A549 (cell line): ENCODE measurements around the gene STK26. TPM values are rescaled to one million over a fixed set of nuclear protein-coding genes. Genes with fewer than 3 reads are reported as not detected.

ENCODE experiments used
- ATAC-seq, 2 experiments: fragments of 200-7000 bp in 1 of 2; fragments of >200 bp in 1 of 2; cut with Nextera tagmentation in 1 of 2; cut with Tn5 transposase in 1 of 2; 3 replicates each; pipeline versions ENCODE4 v1.8.0 to v1.9.1; 2018 to 2020; ENCODE audit warnings: mild to moderate bottlenecking in 1 of 2, moderate library complexity in 1 of 2
- CTCF ChIA-PET: fragments of 300-600 bp; sonication (Branson Sonifier 250); formaldehyde crosslinking; extraction: SDS; loops from one replicate; lab custom pipeline; 2021; ENCODE audit warnings: antibody characterized with exemption, inconsistent platforms; lab: Yijun Ruan, JAX
- POLR2A ChIA-PET: fragments of 350-600 bp; formaldehyde crosslinking; extraction: SDS; loops from one replicate; lab custom pipeline; 2021; ENCODE audit warnings: antibody characterized with exemption, inconsistent platforms; lab: Yijun Ruan, JAX
- DNase-seq, 2 experiments: peaks; one replicate each; pipeline versions ENCODE4 v3.0.0 to v3.0.0-alpha.2; 2011 to 2016; ENCODE audit warnings: low read depth in 1 of 2, low spot score in 1 of 2
- FAIRE-seq: peaks from 2 replicates; lab custom pipeline; 2011; peaks lifted over from hg19 to GRCh38; lab: Jason Lieb, UNC
- H3K27ac ChIP-seq, 2 experiments: fragments of >200 bp; sonication (Bioruptor Twin); formaldehyde crosslinking; 3 replicates each; pipeline ENCODE4 v1.5.1; 2016 to 2017
- H3K4me1 ChIP-seq: fragments of >200 bp; sonication (Bioruptor Twin); formaldehyde crosslinking; 3 replicates; pipeline ENCODE4 v1.6.1; 2016
- H3K4me2 ChIP-seq: fragments of >200 bp; sonication (Bioruptor Twin); formaldehyde crosslinking; 3 replicates; pipeline ENCODE4 v1.6.1; 2016
- H3K4me3 ChIP-seq: fragments of >200 bp; sonication (Bioruptor Twin); formaldehyde crosslinking; 3 replicates; pipeline ENCODE4 v1.5.1; 2016
- H3K9me3 ChIP-seq: fragments of >200 bp; sonication (Bioruptor Twin); formaldehyde crosslinking; 3 replicates; pipeline ENCODE4 v1.6.1; 2016
- CBX8 ChIP-seq: fragments of 200-600 bp; sonication (generic); IDR thresholded peaks from 2 replicates; pipeline ENCODE4 v1.6.1; 2016
- CEBPB ChIP-seq, 2 experiments: fragments of >200 bp in 1 of 2; sonication (Bioruptor Twin) in 1 of 2; formaldehyde crosslinking in 1 of 2; IDR thresholded peaks; 2 replicates each; pipeline ENCODE4 v1.6.1; 2012 to 2016
- CHD2 ChIP-seq: fragments of 150-350 bp; IDR thresholded peaks from 2 replicates; pipeline ENCODE4 v1.6.1; 2014; ENCODE audit warnings: low read length; ENCODE audit not compliant: partially characterized antibody
- CTCF ChIP-seq: fragments of >200 bp; sonication (Bioruptor Twin); formaldehyde crosslinking; IDR thresholded peaks from 3 replicates; pipeline ENCODE4 v1.5.1; 2016
- ELK1 ChIP-seq: fragments of 150-350 bp; IDR thresholded peaks from 2 replicates; pipeline ENCODE4 v1.6.1; 2014; ENCODE audit warnings: low read depth, mild to moderate bottlenecking, low read length
- ESRRA ChIP-seq: fragments of 150-350 bp; IDR thresholded peaks from 2 replicates; pipeline ENCODE4 v1.6.1; 2014; ENCODE audit warnings: mild to moderate bottlenecking, low read length, borderline replicate concordance
- HDAC2 ChIP-seq: fragments of 200-600 bp; sonication (generic); IDR thresholded peaks from 2 replicates; pipeline ENCODE4 v1.6.1; 2016
- HOXB13 ChIP-seq: fragments of 250-450 bp; sonication (Bioruptor Pico); IDR thresholded peaks from 2 replicates; pipeline ENCODE4 v1.5.0; 2020; ENCODE audit warnings: low read depth, mild to moderate bottlenecking, moderate library complexity
- MAX ChIP-seq: IDR thresholded peaks from 2 replicates; pipeline ENCODE4 v1.6.1; 2012
- MYC ChIP-seq: IDR thresholded peaks from 2 replicates; pipeline ENCODE4 v1.6.1; 2012; ENCODE audit warnings: mild to moderate bottlenecking, inconsistent platforms, low read length, improper control_type of control experiment, borderline replicate concordance
- NPAS2 ChIP-seq: fragments of 250-450 bp; sonication (Bioruptor Pico); IDR thresholded peaks from 2 replicates; pipeline ENCODE4 v1.8.0; 2022; ENCODE audit warnings: mild to moderate bottlenecking, moderate library complexity, borderline replicate concordance
- PHF8 ChIP-seq: fragments of 200-600 bp; sonication (generic); IDR thresholded peaks from 2 replicates; pipeline ENCODE4 v1.6.1; 2016; ENCODE audit warnings: low read depth, mild to moderate bottlenecking, antibody characterized with exemption, moderate library complexity, borderline replicate concordance
- POLR2A ChIP-seq: IDR thresholded peaks from 2 replicates; pipeline ENCODE4 v1.6.1; 2012; ENCODE audit warnings: mild to moderate bottlenecking, low read length
- POLR2AphosphoS2 ChIP-seq: conservative IDR thresholded peaks from 2 replicates; pipeline ENCODE4 v1.6.1; 2012; ENCODE audit warnings: low read length, improper control_type of control experiment, inconsistent platforms
- RARB ChIP-seq: fragments of 250-450 bp; sonication (Bioruptor Pico); IDR thresholded peaks from 2 replicates; pipeline ENCODE4 v1.8.0; 2021; ENCODE audit warnings: mild to moderate bottlenecking, moderate library complexity
- REST ChIP-seq: fragments of 200-600 bp; sonication (generic); IDR thresholded peaks from 2 replicates; pipeline ENCODE4 v1.6.1; 2016; ENCODE audit warnings: antibody characterized with exemption, mild to moderate bottlenecking, moderate library complexity
- RNF2 ChIP-seq: fragments of 200-600 bp; sonication (generic); IDR thresholded peaks from 2 replicates; pipeline ENCODE4 v1.6.1; 2016; ENCODE audit warnings: low read depth, mild to moderate bottlenecking, antibody characterized with exemption, moderate library complexity, borderline replicate concordance
- SREBF2 ChIP-seq: fragments of 450-650 bp; IDR thresholded peaks from 2 replicates; pipeline ENCODE4 v1.6.1; 2014; ENCODE audit warnings: mild to moderate bottlenecking, moderate library complexity
- polyA plus RNA-seq, 4 experiments: library from polyadenylated mRNA; depleted of rRNA in 3 of 4; stranded (reverse); fragments of >200 nt; fragmentation: RNase III in 1 of 4; extraction: RNeasy Plus Mini Kit Qiagen cat#74134 plus additional on column Dnase treatment in 1 of 4; gene quantifications; 2 replicates in 3 of 4; 3 replicates in 1 of 4; pipeline ENCODE4 v1.2.3, GENCODE V29; 2011 to 2017
- TF ChIP-seq, protein P1 (sequence below): fragments of 450-650 bp; IDR thresholded peaks from 2 replicates; pipeline ENCODE4 v1.6.1; 2014; ENCODE audit warnings: antibody characterized with exemption
- TF ChIP-seq, protein P2 (sequence below): fragments of 250-450 bp; sonication (Bioruptor Pico); IDR thresholded peaks from 2 replicates; pipeline ENCODE4 v1.5.0; 2021; ENCODE audit warnings: mild to moderate bottlenecking, moderate library complexity, borderline replicate concordance

The STK26 gene
- polyA plus RNA-seq, 2 of the 4 experiments (the other 2 are of a cell fraction) = 11.5 to 23.9 TPM

DNA sequence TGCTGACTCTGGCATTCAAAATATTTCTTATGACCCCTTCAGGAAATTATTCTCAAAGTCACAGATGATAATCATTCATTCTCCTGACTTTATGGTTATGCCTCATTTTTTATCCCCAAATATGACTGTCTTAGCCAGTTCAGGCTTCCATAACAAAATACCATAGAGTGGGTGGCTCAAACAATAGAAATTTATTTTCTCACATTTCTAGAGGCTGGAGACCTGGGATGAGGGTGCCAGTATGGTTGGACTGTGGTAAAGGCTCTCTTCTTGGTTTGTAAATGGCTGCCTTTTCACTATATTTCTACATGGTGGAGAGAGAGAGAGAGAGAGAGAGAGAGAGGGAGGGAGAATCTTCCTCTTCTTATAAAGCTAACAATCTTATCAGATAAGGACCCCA is 84.2 kb downstream of the STK26 start:
- H3K4me2 ChIP-seq = no peak overlapping the region
- TF ChIP-seq RNF2 (no peak), RARB (no peak), POLR2A (no peak), CHD2 (no peak), MYC (no peak), POLR2AphosphoS2 (no peak), HDAC2 (no peak), PHF8 (no peak), NPAS2 (no peak), MAX (no peak), ESRRA (no peak), SREBF2 (no peak), CTCF (no peak), CEBPB (IDR thresholded peaks at IDR 0.05) (no peak), CBX8 (no peak), HOXB13 (no peak), ELK1 (no peak), REST (no peak)
- TF ChIP-seq, protein P1, sequence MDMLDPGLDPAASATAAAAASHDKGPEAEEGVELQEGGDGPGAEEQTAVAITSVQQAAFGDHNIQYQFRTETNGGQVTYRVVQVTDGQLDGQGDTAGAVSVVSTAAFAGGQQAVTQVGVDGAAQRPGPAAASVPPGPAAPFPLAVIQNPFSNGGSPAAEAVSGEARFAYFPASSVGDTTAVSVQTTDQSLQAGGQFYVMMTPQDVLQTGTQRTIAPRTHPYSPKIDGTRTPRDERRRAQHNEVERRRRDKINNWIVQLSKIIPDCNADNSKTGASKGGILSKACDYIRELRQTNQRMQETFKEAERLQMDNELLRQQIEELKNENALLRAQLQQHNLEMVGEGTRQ = no peak
- TF ChIP-seq, protein P2, sequence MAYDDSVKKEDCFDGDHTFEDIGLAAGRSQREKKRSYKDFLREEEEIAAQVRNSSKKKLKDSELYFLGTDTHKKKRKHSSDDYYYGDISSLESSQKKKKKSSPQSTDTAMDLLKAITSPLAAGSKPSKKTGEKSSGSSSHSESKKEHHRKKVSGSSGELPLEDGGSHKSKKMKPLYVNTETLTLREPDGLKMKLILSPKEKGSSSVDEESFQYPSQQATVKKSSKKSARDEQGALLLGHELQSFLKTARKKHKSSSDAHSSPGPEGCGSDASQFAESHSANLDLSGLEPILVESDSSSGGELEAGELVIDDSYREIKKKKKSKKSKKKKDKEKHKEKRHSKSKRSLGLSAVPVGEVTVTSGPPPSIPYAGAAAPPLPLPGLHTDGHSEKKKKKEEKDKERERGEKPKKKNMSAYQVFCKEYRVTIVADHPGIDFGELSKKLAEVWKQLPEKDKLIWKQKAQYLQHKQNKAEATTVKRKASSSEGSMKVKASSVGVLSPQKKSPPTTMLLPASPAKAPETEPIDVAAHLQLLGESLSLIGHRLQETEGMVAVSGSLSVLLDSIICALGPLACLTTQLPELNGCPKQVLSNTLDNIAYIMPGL (CRISPR knock-in tag) = no peak
- TF ChIP-seq, all 56 proteins: peak for 0
- Histone ChIP-seq H3K27ac (no peak overlapping the region), H3K4me3 (no peak overlapping the region), H3K4me1 (no peaks in the 10 kb centered on the region), H3K9me3 (no peaks in the 10 kb centered on the region)
- POLR2A ChIA-PET = no interaction called here
- FAIRE-seq (no peak), ATAC-seq (no peak), DNase-seq (no peak)
- CTCF ChIA-PET = no interaction called here
